ENCODE results near the gene WWOX.
"Not testable (repeated sequence)": the region's sequence is repeated elsewhere in the genome, so short reads cannot be mapped to it uniquely, and the experiment has no call there.

The WWOX gene

DNA sequence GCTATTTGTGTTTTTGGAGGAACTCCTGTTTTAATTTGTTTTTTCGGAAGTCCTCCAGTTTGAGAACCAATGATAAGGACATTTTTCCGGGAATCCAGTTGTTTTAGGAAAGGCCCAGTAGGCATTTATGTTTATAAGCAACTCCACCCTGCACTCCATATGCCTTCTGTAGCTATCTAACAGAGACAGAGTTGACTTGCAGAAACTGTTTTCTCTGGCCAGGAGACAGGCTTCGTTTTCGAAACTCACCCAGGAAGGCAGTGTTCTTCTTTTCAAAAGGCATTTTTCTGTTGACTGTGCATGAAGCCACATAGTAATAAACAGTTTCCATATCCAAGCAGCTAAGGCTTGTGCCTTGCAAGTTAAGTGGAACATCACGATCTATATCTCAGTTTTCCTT is 587.1 kb downstream of the WWOX start:
- TF ChIP-seq, protein P1, sequence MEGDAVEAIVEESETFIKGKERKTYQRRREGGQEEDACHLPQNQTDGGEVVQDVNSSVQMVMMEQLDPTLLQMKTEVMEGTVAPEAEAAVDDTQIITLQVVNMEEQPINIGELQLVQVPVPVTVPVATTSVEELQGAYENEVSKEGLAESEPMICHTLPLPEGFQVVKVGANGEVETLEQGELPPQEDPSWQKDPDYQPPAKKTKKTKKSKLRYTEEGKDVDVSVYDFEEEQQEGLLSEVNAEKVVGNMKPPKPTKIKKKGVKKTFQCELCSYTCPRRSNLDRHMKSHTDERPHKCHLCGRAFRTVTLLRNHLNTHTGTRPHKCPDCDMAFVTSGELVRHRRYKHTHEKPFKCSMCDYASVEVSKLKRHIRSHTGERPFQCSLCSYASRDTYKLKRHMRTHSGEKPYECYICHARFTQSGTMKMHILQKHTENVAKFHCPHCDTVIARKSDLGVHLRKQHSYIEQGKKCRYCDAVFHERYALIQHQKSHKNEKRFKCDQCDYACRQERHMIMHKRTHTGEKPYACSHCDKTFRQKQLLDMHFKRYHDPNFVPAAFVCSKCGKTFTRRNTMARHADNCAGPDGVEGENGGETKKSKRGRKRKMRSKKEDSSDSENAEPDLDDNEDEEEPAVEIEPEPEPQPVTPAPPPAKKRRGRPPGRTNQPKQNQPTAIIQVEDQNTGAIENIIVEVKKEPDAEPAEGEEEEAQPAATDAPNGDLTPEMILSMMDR (IDR thresholded peaks at IDR 0.05; ENCODE audit: insufficient read depth, missing control alignments), result no peak
- FAIRE-seq, result no peak
- DNase-seq (ENCODE audit: insufficient read length, low spot score), result no peak

DNA sequence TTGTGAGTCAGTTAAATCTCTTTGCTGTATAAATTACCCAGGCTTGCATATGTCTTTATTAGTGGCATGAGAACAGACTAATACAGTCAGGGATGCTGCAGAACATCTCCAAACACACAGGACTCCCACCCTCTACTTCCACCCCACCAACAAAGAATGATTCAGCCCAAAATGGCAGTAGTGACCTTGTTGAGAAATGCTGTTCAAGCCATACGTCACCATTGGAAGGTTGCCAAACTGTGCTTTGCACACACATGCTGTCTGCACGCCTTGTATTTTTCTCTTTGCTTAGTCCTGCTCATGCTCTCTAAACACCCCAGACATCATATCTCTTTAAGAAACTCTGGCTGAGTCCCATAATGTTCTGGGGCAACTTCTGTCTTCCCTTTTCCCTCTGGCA is 589.6 kb downstream of the WWOX start:
- TF ChIP-seq, protein P1 (IDR thresholded peaks at IDR 0.05; ENCODE audit: insufficient read depth, missing control alignments), result no peak
- DNase-seq (ENCODE audit: insufficient read length, low spot score), result no peak
- no peak for FAIRE-seq

DNA sequence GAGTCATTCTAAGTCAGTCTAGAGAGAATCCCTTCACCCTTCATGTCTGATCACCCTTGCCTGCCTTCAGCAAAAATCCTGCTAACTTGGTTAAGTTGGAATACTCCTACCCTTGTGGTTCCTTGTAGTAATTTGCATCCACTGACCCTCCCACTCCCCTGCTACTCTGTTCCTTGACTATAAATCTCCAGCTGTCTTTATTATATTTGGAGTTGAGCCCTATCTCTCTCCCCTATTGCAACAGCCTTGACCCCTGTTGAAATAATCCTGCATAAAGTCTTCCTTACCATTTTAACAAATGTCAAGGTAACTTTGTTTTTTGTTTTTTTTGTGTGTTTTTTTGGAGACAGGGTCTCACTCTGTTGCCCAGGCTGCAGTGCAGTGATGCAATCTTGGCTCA is 590.1 kb downstream of the WWOX start:
- DNase-seq (ENCODE audit: insufficient read length, low spot score) (no peak), FAIRE-seq (no peak)

DNA sequence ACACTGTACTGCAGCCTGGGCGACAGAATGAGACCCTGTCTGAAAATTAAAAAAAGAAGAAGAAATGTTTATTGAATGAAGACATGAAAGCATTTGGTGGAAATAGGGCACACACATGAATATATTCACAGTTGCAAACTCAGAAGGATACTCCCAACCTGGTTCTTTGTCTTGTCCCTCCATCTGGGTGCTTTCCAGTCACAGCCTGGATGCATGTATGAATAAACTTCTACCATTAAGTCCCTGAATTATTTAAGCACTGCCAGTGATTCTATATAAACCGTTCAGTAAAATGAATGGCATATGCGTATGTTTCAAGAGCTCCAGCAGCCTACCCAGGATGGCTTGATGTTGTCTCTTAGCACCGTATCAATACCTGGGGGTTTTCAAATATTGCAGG is 591.1 kb downstream of the WWOX start:
- DNase-seq (ENCODE audit: insufficient read length, low spot score) (no peak), FAIRE-seq (no peak)
- TF ChIP-seq, protein P1 (IDR thresholded peaks at IDR 0.05; ENCODE audit: insufficient read depth, missing control alignments), result no peak

More for the DNA sequence above, 590.1 kb downstream of the WWOX start:
- TF ChIP-seq, protein P1 (IDR thresholded peaks at IDR 0.05; ENCODE audit: insufficient read depth, missing control alignments), result no peak

DNA sequence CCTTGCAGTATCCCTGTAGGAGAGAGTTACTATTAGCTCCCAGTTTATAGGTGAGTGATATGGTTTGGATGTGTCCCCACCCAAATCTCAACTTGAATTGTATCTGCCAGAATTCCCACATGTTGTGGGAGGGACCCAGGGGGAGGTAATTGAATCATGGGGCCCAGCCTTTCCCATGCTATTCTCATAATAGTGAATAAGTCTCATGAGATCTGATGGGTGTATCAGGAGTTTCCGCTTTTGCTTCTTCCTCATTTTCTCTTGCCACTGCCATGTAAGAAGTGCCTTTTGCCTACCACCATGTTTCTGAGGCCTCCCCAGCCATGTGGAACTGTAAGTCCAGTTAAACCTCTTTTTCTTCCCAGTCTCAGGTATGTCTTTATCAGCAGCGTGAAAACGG is 592.3 kb downstream of the WWOX start:
- not testable (repeated sequence) for FAIRE-seq; DNase-seq (ENCODE audit: insufficient read length, low spot score)

DNA sequence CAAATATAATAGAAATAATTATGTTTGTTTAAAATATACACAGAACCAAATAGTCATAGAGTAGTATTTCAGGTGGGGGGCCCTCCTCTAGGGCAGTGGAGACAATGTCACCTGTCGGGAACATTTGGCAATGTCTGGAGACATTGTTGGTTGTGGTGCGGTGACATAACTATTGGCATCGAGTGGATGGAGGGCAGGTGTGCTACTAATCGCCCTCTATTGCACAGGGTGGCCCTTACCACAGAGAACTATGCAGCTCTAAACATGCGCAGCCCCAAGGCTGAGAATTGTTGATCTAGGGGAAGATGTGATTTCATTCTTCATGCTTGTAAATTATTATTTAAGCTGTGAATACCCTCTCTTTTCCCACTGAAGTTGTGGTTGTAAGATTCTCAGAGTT is 594.0 kb downstream of the WWOX start:
- FAIRE-seq (no peak), DNase-seq (ENCODE audit: insufficient read length, low spot score) (no peak)

DNA sequence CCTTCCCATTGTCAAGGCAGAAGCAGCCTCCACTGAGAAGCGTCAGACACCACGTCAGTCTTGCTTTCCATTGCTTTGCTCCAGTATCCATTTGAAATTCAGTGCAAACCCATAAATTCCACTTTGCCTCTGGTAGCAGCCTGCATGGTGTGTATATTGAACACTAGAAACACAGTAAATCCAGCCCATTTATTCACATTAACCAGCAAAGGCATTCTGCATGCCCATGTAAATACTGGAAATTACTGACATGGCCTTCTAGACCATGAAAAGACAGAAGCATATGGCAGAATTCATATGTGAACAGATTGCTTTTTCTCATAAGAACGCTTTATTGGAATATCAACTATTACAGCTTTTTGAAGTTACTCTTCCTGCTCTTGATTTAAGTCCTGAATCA is 595.0 kb downstream of the WWOX start:
- TF ChIP-seq, protein P1 (IDR thresholded peaks at IDR 0.05; ENCODE audit: insufficient read depth, missing control alignments), result no peak
- no peak for DNase-seq (ENCODE audit: insufficient read length, low spot score)
- FAIRE-seq, result no peak

More for the DNA sequence above, 594.0 kb downstream of the WWOX start:
- TF ChIP-seq, protein P1 (IDR thresholded peaks at IDR 0.05; ENCODE audit: insufficient read depth, missing control alignments), result no peak

DNA sequence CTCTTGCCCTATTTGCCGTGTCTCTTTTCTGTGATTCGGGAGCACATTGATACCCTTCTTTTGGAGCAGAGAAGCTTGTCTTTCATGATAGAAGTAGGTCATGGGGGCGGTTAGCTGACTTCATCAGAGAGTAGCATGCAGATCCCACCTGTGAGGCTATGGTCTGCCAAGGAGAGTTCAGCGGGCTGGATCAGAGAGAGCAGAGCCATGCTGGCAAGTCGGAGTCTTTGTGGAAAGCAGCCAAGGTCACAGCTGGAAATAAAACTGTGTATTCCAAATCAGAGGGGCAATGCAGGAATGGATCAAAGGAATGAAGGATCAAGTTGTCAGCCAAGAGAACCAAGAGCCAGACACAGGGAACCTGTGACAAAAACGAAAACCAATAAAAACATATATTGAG is 595.9 kb downstream of the WWOX start:
- TF ChIP-seq, protein P1 (IDR thresholded peaks at IDR 0.05; ENCODE audit: insufficient read depth, missing control alignments), result no peak
- FAIRE-seq (no peak), DNase-seq (ENCODE audit: insufficient read length, low spot score) (no peak)
